Measurements from ENCODE around the gene ABR.
"Not testable (repeated sequence)": the region's sequence is repeated elsewhere in the genome, so short reads cannot be mapped to it uniquely, and the experiment has no call there.

The ABR gene

GRCh38 chr17:1201132-1201702 lies 21.4 kb upstream of the ABR start:
- DNase-seq (ENCODE audit: low read depth): no peak

DNA sequence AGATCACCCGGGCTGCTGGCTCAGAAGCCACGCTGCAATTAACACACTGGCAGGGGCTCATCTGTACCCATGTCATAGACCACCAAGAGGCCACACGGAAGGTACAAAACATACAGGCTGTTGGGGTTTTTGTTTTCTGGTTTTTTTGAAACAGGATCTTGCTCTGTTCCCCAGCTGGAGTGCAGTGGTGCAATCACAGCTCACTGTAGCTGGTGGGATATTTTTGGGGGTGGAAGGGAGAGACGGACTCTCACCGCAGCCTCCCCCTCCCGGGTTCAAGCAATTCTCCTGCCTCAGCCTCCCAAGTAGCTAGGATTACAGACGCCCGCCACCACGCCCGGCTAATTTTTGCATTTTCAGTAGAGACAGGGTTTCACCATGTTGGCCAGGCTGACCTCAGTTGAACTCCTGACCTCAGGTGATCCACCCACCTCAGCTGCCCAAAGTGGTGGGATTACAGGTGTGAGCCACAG lies 19.5 kb upstream of the ABR start:
- DNase-seq (ENCODE audit: low read depth): not testable (repeated sequence)

DNA sequence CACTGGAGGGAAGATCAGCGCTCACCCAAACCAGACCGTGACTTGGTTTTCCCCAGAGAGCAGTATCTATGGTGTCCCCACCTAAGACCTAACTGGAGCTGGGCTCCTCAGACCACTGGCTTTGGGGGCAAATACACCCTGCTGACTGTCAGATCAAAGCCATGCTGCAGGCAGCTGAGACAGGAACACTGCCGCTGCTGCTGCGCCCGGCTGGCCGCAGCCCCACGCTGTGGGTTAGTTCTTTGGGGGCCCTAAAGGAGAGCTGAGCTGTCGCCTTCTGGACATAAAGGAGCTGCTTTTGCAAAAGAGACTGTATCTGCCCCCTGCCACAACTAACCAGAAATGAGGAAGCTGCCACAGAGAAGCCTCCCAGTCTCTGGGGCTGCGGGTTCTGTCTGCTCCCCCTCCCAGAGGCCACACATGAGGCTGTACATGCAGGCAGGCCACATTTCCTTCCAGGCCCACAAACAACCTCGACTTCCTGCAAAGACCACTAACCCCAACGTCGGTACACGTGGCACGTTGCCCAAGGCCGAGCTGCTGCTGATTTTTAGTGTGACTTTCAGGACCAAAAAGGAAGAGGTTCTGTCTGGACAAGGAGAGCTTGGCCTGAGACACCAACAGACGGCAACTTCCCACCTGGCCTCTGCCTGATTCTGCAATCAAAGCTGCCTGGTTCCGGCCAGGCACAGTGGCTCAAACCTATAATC lies 18.2 kb upstream of the ABR start:
- no peak for DNase-seq (ENCODE audit: low read depth)

DNA sequence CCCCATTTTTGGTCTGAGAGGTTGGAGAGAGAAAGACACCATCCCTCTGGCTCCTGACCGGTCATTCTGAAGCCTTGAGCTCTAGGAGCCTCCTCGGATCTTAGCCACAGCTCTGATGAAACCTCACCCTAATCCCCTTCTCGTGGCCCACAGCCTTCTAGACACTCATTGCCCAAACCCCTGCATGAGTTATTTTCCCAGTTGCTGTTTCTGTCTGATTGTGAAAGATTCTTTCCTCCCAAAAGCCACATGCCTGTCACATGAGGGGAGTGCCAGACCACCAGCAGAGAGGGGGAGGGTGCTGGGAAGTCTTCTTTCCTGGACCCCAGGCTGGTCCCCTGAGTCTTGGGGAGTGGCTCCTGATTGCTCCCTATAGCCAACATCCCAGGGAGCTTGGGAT lies 17.6 kb upstream of the ABR start:
- DNase-seq (ENCODE audit: low read depth): no peak

- no peak for DNase-seq (ENCODE audit: low read depth)
Observed at GRCh38 chr17:1196946-1197345, 17.2 kb upstream of the ABR start.

- DNase-seq (ENCODE audit: low read depth): no peak
Observed at GRCh38 chr17:1192911-1193699, 13.3 kb upstream of the ABR start.

DNA sequence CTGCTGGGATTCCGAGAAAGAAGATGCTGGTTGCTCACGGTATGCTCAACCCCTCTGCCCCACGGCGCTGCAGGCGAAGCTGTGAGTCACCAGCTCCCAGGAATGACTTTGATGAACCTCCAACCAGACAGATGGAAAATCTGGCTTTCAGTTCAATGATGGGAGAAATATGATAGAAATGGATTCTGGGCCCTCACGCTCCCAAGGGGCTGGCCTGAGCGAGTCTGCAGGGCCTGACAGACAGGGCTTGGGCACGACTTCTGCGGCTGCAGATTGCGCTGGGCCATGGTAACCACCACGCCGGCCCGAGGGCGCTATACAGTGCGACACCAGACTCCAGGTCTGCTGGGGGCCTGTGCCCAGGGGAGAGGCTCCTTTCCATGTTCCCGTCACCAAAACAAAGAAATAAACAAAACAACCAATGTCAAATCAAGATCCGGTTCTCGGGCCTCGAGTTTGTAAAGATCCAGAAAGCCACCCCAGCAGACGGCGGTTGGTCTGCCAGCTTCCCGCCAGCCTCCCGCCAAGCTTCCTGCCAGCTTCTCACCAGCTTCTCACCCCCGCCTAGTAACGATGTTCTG lies 11.1 kb upstream of the ABR start:
- DNase-seq (ENCODE audit: low read depth): peak; percentile 50

GRCh38 chr17:1188812-1189504 lies 9.2 kb upstream of the ABR start:
- peak; percentile 40 for DNase-seq (ENCODE audit: low read depth)

DNA sequence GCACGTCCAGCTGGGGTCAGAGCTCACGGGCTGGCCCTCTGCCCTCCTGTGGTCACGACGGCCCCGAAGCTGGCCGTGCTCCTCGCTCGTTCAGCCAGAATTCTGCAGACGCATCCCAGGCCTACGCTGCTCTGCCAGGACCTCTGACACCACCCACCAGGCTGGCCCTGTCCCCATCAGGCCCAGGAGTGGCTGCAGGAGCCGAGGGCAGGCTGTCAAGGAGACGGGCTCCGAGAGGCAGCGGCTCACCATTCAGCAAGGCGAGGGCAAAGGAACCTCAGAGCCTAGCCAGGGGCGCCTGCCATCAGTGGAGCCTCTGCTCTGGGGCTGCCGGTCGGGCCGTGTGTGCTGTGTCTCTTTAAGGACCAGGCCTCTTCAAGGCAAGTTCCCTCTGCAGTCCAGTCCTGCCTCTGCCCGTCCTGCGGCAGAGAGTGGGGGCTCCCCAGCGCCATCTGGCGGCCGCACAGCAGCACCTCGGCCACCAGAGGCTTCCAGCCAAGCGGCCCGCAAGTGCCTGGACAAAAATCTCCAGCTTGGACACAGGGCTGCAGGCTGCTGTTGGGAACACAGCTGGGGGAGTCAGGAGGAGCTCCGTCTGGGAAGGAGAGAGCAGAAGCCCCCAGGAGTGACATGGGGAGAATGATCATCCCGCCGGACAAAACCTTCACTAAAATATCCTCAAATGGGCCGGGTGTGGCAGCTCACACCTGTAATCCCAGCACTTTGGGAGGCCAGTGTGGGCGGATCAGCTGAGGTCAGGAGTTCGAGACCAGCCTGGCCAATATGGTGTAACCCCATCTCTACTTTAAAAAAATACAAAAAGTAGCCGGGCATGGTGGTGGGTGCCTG lies 7.4 kb upstream of the ABR start:
- DNase-seq (ENCODE audit: low read depth): peak; percentile 49

GRCh38 chr17:1186214-1186820 lies 6.5 kb upstream of the ABR start:
- no peak for DNase-seq (ENCODE audit: low read depth)

DNA sequence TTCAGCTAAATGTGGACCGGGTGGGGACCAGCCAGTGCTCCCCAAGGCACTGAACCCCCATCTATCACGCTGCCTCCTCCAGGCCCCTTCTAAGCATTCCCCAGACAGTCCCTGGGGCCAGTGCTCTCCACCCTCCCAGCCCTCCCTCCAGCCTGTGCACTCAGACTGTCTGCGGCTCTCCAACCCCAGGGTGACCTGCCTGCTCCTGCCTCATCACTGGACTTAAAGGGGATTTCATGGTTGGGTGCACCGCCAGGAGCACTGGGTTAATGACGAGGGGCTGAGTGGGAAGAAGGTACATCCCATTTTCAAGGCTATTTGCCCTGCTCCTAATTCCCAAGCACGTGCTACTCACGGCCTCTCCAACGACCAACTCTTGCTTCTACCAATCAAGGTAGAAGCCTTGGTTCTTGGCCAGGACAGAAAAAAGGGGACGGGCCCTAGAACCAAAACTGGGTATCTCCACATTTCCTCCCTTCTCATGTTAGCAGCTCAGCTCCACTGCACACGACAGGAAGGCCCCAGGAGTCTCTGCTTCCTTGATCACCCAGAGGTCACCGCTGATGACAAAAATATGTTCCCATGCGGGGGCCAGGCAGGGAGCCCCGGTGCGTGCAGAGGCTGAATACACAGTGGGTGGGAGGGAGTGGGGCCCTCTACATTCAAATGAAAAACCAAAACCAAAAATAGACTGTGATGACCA lies 3.5 kb upstream of the ABR start:
- DNase-seq (ENCODE audit: low read depth): no peak

- no peak for DNase-seq (ENCODE audit: low read depth)
Observed at GRCh38 chr17:1182811-1183170, 3.0 kb upstream of the ABR start.

- no peak for DNase-seq (ENCODE audit: low read depth)
Observed at GRCh38 chr17:1181753-1182137, 2.0 kb upstream of the ABR start.

DNA sequence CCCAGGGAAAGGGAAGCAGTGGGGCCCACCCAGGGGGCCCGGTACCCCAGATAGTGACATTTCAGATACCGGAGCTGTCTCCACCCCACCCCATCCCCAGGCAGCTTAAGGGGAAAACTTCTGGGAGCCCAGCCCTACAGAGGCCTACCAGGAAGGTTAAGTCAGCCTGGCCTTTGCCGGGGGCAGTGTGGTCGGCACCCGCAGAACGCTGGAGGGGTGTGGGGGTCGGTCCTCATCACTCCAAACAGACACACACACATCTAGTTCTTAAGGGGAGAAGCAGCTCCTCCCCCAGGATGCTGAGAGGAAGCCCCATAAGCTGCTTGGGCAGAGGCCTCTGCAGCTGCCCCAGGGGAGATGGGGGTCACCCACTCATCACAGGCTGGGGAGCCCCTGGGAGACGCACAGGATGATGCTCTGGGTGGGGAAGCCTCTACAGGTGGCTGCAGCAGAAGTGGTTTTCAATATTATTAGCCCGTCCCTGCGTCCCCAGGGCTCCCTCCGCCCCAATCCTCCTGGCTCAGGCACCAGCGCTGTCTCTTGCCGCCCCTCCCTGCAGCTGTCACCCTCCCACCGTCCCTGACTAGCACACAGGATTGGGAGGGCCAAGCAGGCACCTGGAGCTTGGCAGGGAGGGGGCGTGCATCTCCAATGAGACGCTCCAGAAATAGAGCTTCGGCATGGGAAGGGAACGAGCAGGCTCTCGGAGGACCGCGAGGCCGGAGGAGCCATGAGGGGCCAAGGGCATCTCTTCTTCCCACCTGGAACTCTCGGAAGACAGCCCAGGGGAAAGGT lies 1.4 kb upstream of the ABR start:
- no peak for DNase-seq (ENCODE audit: low read depth)

DNA sequence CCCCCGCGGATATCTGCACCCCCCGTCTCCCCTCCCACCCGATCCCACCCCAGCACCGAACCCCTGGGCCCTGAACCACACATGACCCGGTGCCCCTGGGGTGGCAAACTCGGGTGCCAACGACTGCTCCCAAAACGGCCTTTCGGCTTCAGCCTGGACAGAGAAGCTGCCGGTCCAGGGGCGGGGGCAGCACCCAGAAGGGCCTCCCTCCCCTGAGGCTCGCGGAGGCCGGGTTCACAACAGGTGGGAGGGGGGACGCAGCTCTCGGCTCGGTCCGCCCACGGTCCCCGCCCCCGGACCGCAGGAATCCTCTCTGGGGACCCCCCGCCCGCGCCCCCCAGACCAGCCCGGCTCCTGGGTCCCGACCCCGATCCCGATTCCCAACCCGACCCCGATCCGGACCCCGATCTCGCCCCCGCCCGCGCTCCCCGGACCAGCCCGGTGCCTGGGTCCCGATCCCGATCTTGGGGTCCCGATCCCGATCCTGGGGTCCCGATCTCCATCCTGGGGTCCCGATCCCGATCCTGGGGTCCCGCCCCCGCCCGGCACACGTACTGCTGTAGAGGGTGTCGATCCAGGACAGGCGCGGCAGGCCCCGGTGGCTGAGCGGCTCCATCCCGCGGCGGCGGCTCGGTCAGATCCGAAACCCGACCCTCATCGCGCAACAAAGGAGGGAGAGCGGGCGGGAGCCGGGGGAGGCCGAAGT lies 516 bp downstream of the ABR start:
- DNase-seq (ENCODE audit: low read depth): no peak

- DNase-seq (ENCODE audit: low read depth): no peak
Observed at GRCh38 chr17:1177016-1177700, 2.6 kb downstream of the ABR start.

- DNase-seq (ENCODE audit: low read depth): no peak
Observed at GRCh38 chr17:1174263-1174880, 5.4 kb downstream of the ABR start.
